Hindlimb muscle (tissue), 1 donor: ENCODE measurements around the gene ST6GALNAC5. TPM values are rescaled to one million over a fixed set of nuclear protein-coding genes. Genes with fewer than 3 reads are reported as not detected.
"Not testable (repeated sequence)": the region's sequence is repeated elsewhere in the genome, so short reads cannot be mapped to it uniquely, and the experiment has no call there.

Experiments used
- DNase-seq: peaks from one replicate; pipeline ENCODE4 v3.0.0-alpha.2; 2013
- polyA plus RNA-seq: library from polyadenylated mRNA; unstranded; fragments of 120-200 nt; gene quantifications from one replicate; pipeline ENCODE4 v1.2.1, GENCODE V29; 2013; ENCODE audit not compliant: insufficient read length

Gene ST6GALNAC5
- polyA plus RNA-seq, 1 donor: 1.9 TPM

GRCh38 chr1:76939050-76939816 is 72.0 kb downstream of the ST6GALNAC5 start:
- no peak for DNase-seq

GRCh38 chr1:76939817-76940216 is 72.5 kb downstream of the ST6GALNAC5 start:
- DNase-seq: no peak

- no peak for DNase-seq
These were observed 73.5 kb downstream of the ST6GALNAC5 start for GRCh38 chr1:76940571-76941335.

- no peak for DNase-seq
These were observed 75.3 kb downstream of the ST6GALNAC5 start for GRCh38 chr1:76942549-76942948.

- no peak for DNase-seq
These were observed 77.7 kb downstream of the ST6GALNAC5 start for GRCh38 chr1:76944942-76945341.

GRCh38 chr1:76948846-76949245 is 81.6 kb downstream of the ST6GALNAC5 start:
- no peak for DNase-seq

GRCh38 chr1:76949503-76949902 is 82.2 kb downstream of the ST6GALNAC5 start:
- no peak for DNase-seq

GRCh38 chr1:76950306-76950705 is 83.0 kb downstream of the ST6GALNAC5 start:
- DNase-seq: no peak

- DNase-seq: no peak
These were observed 83.9 kb downstream of the ST6GALNAC5 start for GRCh38 chr1:76951153-76951552.

GRCh38 chr1:76955652-76956051 is 88.4 kb downstream of the ST6GALNAC5 start:
- no peak for DNase-seq

GRCh38 chr1:76957961-76958360 is 90.7 kb downstream of the ST6GALNAC5 start:
- no peak for DNase-seq

- no peak for DNase-seq
These were observed 91.5 kb downstream of the ST6GALNAC5 start for GRCh38 chr1:76958828-76959227.

GRCh38 chr1:76959556-76959955 is 92.3 kb downstream of the ST6GALNAC5 start:
- no peak for DNase-seq

- DNase-seq: no peak
These were observed 94.0 kb downstream of the ST6GALNAC5 start for GRCh38 chr1:76961181-76961819.

GRCh38 chr1:76961820-76962207 is 94.5 kb downstream of the ST6GALNAC5 start:
- DNase-seq: no peak

GRCh38 chr1:76981267-76981666 is 114.0 kb downstream of the ST6GALNAC5 start:
- DNase-seq: not testable (repeated sequence)

GRCh38 chr1:76989976-76990375 is 122.7 kb downstream of the ST6GALNAC5 start:
- DNase-seq: no peak

- no peak for DNase-seq
These were observed 125.8 kb downstream of the ST6GALNAC5 start for GRCh38 chr1:76993036-76993435.

- DNase-seq: peak; percentile 39
These were observed 131.4 kb downstream of the ST6GALNAC5 start for GRCh38 chr1:76998582-76999223.

GRCh38 chr1:77007675-77008074 is 140.4 kb downstream of the ST6GALNAC5 start:
- no peak for DNase-seq

GRCh38 chr1:77010937-77011336 is 143.7 kb downstream of the ST6GALNAC5 start:
- DNase-seq: no peak

- peak; percentile 28 for DNase-seq
These were observed 144.8 kb downstream of the ST6GALNAC5 start for GRCh38 chr1:77012066-77012465.
